Measurements from ENCODE around the gene RIT2.

DNA sequence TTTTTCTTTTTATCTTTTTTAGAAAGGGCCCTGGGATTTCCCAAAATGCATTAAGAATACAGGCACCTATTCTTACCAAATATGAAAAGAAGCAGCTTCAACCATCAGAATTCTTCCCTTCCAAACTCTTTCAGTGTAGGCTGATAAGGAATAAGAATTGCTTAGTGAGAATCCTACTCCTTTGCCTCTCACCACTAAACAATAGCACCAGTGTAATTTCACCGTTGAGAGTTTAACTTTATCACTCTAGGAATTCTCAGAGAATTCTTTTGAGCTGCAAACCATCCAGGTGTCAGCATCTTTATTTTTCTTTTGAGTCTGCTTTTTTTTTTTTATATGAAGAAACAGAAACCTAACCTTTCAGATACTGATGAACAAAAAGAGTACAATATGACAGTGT is 194.9 kb downstream of the RIT2 start:
- TF ChIP-seq, protein P1, sequence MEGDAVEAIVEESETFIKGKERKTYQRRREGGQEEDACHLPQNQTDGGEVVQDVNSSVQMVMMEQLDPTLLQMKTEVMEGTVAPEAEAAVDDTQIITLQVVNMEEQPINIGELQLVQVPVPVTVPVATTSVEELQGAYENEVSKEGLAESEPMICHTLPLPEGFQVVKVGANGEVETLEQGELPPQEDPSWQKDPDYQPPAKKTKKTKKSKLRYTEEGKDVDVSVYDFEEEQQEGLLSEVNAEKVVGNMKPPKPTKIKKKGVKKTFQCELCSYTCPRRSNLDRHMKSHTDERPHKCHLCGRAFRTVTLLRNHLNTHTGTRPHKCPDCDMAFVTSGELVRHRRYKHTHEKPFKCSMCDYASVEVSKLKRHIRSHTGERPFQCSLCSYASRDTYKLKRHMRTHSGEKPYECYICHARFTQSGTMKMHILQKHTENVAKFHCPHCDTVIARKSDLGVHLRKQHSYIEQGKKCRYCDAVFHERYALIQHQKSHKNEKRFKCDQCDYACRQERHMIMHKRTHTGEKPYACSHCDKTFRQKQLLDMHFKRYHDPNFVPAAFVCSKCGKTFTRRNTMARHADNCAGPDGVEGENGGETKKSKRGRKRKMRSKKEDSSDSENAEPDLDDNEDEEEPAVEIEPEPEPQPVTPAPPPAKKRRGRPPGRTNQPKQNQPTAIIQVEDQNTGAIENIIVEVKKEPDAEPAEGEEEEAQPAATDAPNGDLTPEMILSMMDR (IDR thresholded peaks at IDR 0.05; ENCODE audit: insufficient read depth, low read length), result no peak
- TF ChIP-seq GABPA (IDR thresholded peaks at IDR 0.05; ENCODE audit: low read depth) (no peak), POLR2AphosphoS5 (IDR thresholded peaks at IDR 0.05; ENCODE audit: low read depth) (no peak)
- TF ChIP-seq, protein P2, sequence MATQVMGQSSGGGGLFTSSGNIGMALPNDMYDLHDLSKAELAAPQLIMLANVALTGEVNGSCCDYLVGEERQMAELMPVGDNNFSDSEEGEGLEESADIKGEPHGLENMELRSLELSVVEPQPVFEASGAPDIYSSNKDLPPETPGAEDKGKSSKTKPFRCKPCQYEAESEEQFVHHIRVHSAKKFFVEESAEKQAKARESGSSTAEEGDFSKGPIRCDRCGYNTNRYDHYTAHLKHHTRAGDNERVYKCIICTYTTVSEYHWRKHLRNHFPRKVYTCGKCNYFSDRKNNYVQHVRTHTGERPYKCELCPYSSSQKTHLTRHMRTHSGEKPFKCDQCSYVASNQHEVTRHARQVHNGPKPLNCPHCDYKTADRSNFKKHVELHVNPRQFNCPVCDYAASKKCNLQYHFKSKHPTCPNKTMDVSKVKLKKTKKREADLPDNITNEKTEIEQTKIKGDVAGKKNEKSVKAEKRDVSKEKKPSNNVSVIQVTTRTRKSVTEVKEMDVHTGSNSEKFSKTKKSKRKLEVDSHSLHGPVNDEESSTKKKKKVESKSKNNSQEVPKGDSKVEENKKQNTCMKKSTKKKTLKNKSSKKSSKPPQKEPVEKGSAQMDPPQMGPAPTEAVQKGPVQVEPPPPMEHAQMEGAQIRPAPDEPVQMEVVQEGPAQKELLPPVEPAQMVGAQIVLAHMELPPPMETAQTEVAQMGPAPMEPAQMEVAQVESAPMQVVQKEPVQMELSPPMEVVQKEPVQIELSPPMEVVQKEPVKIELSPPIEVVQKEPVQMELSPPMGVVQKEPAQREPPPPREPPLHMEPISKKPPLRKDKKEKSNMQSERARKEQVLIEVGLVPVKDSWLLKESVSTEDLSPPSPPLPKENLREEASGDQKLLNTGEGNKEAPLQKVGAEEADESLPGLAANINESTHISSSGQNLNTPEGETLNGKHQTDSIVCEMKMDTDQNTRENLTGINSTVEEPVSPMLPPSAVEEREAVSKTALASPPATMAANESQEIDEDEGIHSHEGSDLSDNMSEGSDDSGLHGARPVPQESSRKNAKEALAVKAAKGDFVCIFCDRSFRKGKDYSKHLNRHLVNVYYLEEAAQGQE (IDR thresholded peaks at IDR 0.05; ENCODE audit: insufficient replicate concordance, low read depth), result no peak

Data from HL-60 (cell line).